Mesenteric fat pad (tissue), 1 donor: ENCODE data around the gene OR1F1. TPM values are rescaled to one million over a fixed set of nuclear protein-coding genes. Genes with fewer than 3 reads are reported as not detected.
A peak's percentile ranks its signal among the peaks of the same experiment; 100 is the strongest.
"Not testable (repeated sequence)": the region's sequence is repeated elsewhere in the genome, so short reads cannot be mapped to it uniquely, and the experiment has no call there.

Experiments
- DNase-seq: peaks from one replicate; pipeline ENCODE4 v3.0.0-alpha.2; 2020; ENCODE audit warnings: low spot score
- total RNA-seq: library from RNA; stranded (reverse); fragmentation: NEBNext Ultra II Directional; extraction: Animal tissue kit (Norgen Biotek cat#: 25700); gene quantifications from one replicate; pipeline ENCODE4 v1.2.1, GENCODE V29; 2021
- donor health status: DM: yes; HTN: yes; CAD: no.

OR1F1 gene
- total RNA-seq, 1 donor from 2014 or later, result not detected

GRCh38 chr16:3197694-3198333, 9.8 kb downstream of the OR1F1 start:
- not testable (repeated sequence) for DNase-seq

GRCh38 chr16:3198334-3199072, 10.5 kb downstream of the OR1F1 start:
- no peak for DNase-seq

GRCh38 chr16:3202903-3203539, 15.0 kb downstream of the OR1F1 start:
- DNase-seq, result no peak

GRCh38 chr16:3205939-3206338, 17.9 kb downstream of the OR1F1 start:
- DNase-seq, result not testable (repeated sequence)

GRCh38 chr16:3207086-3207953, 19.3 kb downstream of the OR1F1 start:
- DNase-seq, result no peak

GRCh38 chr16:3212006-3212405, 24.0 kb downstream of the OR1F1 start:
- DNase-seq, result no peak

GRCh38 chr16:3212567-3212966, 24.6 kb downstream of the OR1F1 start:
- no peak for DNase-seq

GRCh38 chr16:3214904-3215600, 27.0 kb downstream of the OR1F1 start:
- DNase-seq, result no peak

GRCh38 chr16:3215601-3216262, 27.7 kb downstream of the OR1F1 start:
- no peak for DNase-seq

GRCh38 chr16:3216263-3216640, 28.2 kb downstream of the OR1F1 start:
- no peak for DNase-seq

GRCh38 chr16:3220839-3221238, 32.8 kb downstream of the OR1F1 start:
- no peak for DNase-seq

GRCh38 chr16:3223913-3224515, 36.0 kb downstream of the OR1F1 start:
- no peak for DNase-seq

- DNase-seq, result no peak
These were observed 46.5 kb downstream of the OR1F1 start for GRCh38 chr16:3234543-3234856.

- peak; percentile 99 for DNase-seq
These were observed 47.0 kb downstream of the OR1F1 start, which contains the start of gene ZNF200 for GRCh38 chr16:3234857-3235561. Gene ZNF200, minus strand, starts transcription at chr16:3235158. Its CDS starts 1,403 bp downstream, at chr16:3233755.

- DNase-seq, result peak; percentile 88
These were observed 48.1 kb downstream of the OR1F1 start for GRCh38 chr16:3235856-3236669.

- no peak for DNase-seq
These were observed 53.8 kb downstream of the OR1F1 start for GRCh38 chr16:3241761-3242160.

GRCh38 chr16:3242709-3243108, 54.7 kb downstream of the OR1F1 start:
- DNase-seq, result peak; percentile 43

- DNase-seq, result peak; percentile 28
These were observed 55.9 kb downstream of the OR1F1 start for GRCh38 chr16:3243882-3244281.
